Brain pericyte (primary cell): ENCODE measurements around the gene HECTD4.

Source experiments
- DNase-seq: peaks from one replicate; pipeline ENCODE4 v3.0.0-alpha.2; 2012; ENCODE audit warnings: low read depth, low spot score

Gene HECTD4

DNA sequence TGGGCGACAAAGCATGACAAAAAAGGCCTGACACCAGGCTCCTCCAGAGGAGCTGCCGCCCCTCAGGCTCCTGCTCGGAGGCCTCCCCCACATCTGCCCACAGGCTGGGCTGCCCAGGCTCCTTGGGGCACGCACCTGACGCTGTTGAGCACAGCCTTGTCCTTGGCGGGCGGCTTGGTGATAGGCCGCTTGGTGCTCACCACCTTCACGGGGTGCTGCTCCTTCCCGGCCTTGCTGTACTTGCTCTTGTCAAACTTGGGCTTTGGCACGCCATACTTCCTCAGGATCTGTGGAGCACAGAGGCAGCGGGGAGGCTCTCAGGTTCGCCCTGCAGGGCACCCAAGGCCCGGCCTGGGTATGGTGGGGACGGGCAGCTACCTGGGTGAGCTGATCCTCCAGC is 203.4 kb downstream of the HECTD4 start:
- no peak for DNase-seq

- no peak for DNase-seq
These were observed 205.8 kb downstream of the HECTD4 start for GRCh38 chr12:112176321-112177010.

GRCh38 chr12:112175361-112176155 is 206.7 kb downstream of the HECTD4 start:
- DNase-seq, result no peak

GRCh38 chr12:112172556-112173324 is 209.5 kb downstream of the HECTD4 start:
- no peak for DNase-seq

DNA sequence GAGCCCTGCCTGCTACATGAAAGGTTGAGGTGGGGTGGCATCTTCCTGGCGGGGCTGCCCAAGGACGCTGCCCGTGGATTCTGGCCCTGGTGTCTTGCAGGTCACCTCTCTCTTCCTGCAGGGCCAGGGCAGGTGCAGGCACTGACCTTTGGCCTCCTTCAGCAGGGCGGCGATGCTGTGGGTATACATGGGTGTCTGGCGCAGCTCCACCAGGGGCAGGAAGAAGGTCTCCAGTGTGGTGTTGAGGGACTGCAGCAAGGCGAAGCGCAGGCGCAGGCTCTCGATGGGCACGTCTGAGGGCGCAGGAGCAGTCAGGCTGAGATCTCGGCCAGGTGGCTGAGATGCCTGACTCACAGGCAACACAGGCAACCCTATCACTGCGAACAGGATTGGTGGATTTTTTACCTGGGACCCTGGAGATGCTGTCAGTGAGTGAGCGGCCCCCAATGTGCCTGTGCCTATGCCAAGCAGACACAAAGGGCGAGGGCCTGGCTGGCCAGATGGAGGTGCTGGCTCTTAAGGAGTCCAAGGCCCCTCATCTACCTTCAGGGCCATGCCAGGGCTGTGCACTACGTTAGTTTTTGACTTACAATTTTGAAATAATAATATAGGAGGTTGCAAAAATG is 211.1 kb downstream of the HECTD4 start:
- DNase-seq, result no peak

DNA sequence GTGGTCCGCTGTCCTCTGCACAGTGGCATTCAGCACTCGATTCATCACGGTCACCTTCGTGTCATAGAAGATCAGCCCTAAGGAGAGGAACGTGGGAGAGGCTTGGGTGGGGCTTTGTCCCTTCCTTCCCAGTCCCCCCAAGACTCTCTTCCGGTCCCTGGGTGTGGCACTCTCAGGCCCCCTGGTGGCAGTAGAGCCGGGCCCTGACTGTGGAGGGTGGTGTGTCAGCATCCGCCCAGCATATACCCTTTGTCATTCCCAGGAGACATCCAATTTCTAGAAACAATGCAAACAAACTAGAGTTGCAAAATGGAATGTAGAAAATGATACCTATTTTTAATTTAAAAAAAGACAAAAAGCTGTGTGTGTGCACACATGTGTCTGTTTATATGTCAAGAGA is 211.9 kb downstream of the HECTD4 start:
- DNase-seq, result no peak

DNA sequence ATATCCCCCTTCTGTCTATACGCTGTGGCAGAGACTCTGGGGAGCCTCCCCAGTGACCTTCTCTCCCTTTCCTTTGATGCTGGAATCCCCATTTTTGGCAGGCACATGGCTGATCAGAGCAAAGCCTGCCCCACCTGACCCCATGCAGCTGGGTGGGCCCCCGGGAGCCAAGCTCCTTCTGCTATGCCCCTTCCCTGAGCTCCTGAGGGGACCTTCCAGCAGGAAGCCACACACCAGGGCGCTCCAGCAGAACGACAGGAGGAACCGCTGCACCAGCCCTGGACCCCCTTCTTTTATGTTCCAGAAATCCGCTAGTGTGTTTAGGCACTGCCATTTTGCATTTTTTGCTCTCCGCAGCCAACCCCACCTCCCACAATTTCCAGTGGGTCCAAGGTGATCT is 212.3 kb downstream of the HECTD4 start:
- DNase-seq, result no peak

DNA sequence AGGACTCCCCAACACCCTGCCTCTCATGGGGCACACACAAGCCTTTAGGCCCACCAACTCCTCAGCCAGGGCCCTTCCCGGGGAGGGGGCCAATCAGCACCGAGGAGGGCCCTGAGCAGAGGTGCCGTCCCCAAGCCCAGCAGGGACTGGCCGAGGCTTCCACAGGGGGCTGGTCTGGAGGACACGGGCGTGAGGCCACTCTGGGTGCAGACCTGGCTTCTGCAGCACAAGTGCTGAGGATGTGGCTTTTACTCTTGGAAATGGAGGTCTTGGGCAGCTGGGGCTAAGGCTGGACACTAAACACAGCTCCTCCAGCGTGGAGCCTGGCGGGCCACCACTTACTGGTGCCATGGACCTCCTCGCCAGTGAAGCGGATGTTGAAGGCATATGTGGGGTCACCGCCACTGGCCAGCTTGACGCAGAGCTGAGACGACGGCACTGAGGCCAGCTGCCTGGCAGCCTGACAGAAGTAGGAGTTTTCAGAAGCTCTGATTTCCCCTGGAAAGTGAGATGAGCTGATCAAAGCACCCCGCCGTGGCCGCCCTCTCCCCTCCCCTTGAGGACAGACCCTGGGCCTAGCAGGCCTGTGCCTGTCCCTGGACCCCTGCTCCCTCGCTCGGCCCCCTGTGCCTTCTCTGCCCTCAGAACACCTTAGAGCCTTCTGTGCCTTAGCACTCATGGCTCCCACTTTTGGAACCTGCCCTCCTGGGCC is 212.9 kb downstream of the HECTD4 start:
- no peak for DNase-seq

GRCh38 chr12:112168561-112168971 is 213.7 kb downstream of the HECTD4 start:
- DNase-seq, result no peak

- no peak for DNase-seq
These were observed 214.3 kb downstream of the HECTD4 start for GRCh38 chr12:112167718-112168525.

DNA sequence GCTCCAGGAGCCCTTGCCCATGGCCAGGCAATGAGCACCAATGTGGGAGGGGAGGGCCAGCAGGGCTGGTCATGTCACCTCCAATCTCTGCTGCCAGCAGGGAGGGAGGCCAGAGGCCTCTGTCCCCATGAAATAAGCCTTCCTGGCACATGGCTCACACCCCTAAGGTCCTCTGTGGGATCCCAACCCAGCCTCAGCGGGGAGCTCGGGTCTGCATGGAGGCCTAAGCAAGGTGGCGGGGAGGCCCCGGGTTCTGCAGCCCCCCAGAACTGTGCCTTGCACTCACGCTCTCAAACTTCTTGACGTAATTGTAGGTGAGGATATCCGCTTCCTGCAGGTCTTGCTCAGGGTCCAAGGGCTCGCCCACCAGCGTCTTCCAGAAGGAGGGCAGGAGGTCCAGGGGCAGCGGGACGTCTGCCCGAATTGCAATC is 215.2 kb downstream of the HECTD4 start:
- no peak for DNase-seq

DNA sequence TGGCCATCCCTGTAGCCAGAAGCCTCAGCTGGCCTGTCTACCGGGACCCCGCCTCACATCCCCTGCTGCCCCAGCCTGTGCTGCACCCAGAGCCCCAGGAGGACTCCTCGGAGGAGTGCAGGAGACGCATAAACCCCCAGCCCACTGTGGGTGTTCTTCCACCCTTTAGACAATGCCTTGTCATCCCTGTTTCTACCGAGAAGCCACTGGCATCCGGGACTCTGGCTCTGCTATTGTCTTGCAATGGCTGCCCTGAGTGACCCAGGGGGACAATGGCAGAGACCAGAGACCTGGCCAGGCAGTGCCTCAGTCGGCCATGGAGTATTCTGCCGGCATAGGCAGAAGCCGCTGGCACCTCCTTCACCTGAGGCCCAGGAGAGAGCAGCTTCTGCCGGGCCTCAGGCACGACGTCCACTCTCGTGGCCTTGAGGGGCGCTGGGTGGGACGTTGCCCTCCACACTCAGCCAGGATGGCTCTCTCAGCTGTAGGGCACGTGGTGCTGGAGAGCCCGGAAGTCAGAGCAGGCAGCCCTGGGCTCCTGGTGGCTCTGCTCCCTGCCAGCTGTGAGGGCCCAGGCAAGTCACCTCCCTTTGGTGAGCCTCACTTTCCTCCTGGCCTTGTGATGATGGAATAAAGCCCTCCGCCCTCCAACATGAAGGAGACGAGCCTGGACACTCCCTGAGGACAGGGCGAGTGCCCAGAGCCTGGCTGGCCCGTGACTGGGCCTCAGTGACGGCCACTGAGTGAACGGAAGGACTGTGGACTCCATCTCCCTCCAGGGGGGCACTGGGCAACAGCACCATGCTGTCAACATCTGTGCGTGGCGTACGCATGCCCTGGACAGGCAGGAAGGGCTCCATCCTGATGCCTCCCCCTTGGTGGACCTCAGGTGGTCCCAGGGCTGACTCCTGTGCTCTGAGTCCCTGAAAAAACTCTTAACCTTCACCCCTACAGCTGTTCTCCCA is 215.9 kb downstream of the HECTD4 start:
- no peak for DNase-seq

- DNase-seq, result no peak
These were observed 216.6 kb downstream of the HECTD4 start for GRCh38 chr12:112165624-112166023.

DNA sequence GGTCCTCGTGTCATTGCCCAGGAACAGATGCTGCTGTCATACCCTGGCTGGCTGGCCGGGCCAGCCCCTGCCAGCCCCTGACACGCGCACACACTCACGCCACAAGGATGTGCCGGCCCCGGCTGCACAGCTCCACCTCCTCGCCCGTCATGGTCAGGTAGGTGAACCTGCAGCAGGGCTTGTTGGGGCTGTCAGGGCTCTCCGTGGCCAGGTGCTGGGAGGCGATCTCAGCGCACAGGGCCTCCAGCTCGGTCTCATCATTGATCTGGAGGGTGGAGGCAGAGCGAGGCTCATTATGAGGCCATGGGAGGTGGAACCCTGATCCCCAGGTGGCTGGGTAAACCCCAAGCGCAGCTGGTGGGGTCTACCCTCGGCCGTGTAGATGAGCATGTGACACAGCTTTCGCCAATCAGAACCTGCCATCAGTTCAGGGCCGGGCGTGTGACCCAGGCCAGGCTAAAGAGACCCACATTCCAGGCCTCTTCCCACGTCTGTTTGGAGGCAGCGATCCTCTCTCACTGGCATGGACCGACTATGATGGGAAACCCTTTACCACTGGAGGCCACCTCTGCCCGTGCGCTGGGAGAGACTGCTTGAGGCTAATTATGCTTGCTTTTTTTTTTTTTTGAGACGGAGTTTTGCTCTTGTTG is 218.1 kb downstream of the HECTD4 start:
- DNase-seq, result no peak

DNA sequence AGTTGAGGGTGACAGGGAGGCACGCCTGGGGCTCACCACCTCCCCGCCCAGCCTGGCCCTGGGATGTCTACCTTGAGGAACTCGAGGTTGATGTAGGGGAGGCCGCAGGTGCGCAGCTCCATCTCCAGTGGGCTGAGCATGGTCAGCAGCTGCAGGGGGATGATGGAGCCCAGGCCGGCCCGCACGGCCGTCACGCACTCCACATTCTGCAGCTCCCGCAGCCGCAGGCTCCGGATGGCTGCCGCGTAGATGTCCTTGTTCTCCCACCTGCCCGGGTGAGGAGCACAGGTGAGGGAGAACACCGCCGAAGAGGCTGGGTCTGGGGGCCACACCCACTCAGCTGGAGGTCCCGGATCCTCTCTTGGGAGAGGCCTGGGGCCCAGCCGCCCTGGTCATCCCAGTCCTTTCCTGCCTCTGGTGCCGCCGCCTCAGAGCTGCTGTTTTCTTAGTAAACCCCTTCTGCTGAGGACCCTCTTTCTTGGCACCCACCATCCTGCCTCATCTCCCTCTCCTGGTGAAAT is 218.7 kb downstream of the HECTD4 start:
- no peak for DNase-seq

GRCh38 chr12:112163056-112163455 is 219.2 kb downstream of the HECTD4 start:
- no peak for DNase-seq

DNA sequence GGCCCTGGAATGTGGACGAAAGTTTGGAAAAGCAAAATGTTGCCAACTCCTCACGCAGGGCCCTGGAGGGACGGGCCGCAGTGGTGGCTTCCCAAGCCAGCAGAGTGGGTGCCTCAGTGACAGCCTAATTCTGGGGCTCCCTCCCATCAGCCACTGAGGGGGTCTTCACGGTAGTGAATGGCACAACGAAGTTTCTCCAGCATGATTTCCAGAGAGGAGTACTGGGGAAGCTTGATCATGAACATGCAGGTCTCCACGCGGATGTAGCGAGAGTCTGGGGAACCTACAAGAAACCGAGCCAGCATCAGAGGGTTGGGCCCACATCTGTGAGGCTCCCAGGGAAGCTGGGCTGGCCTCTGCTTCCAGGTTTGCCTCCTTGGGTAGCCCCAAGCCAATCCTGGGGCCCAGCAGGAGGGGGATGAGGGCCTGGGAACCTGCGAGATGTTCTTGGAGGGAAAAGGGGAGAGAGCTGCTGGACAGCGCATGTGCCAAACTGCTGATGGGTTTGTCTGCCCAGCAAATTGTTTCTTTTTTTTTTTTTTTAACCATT is 219.9 kb downstream of the HECTD4 start:
- no peak for DNase-seq

- no peak for DNase-seq
These were observed 220.5 kb downstream of the HECTD4 start for GRCh38 chr12:112161711-112162110.
